ENCODE data around the gene DTNB.
"Not testable (repeated sequence)": the region's sequence is repeated elsewhere in the genome, so short reads cannot be mapped to it uniquely, and the experiment has no call there.

Gene DTNB

GRCh38 chr2:25534455-25534854, 138.9 kb downstream of the DTNB start:
- H3K4me3 ChIP-seq (ENCODE audit: low read depth, low read length): no peak overlapping the region
- no peaks in the 10 kb centered on the region; the same call in none of the 2 replicates for H3K36me3 ChIP-seq
- no peak for TF ChIP-seq CTCF (IDR thresholded peaks at IDR 0.05; ENCODE audit: low read depth, low read length)
- DNase-seq: no peak
- no peak overlapping the region for H3K27ac ChIP-seq
- H3K27me3 ChIP-seq (ENCODE audit: insufficient read depth, low read depth, severe bottlenecking): no peaks in the 10 kb centered on the region
- H3K9me3 ChIP-seq (ENCODE audit: severe bottlenecking): peaks cover 6% of the 10 kb centered on the region

GRCh38 chr2:25533771-25534170, 139.6 kb downstream of the DTNB start:
- H3K36me3 ChIP-seq; H3K4me3 ChIP-seq (ENCODE audit: low read depth, low read length); H3K9me3 ChIP-seq (ENCODE audit: severe bottlenecking); H3K27me3 ChIP-seq (ENCODE audit: insufficient read depth, low read depth, severe bottlenecking); DNase-seq; H3K27ac ChIP-seq: not testable (repeated sequence)

GRCh38 chr2:25532521-25532920, 140.9 kb downstream of the DTNB start:
- TF ChIP-seq CTCF (IDR thresholded peaks at IDR 0.05; ENCODE audit: low read depth, low read length): no peak
- no peaks in the 10 kb centered on the region; the same call in none of the 2 replicates for H3K36me3 ChIP-seq
- no peak overlapping the region for H3K4me3 ChIP-seq (ENCODE audit: low read depth, low read length)
- H3K27ac ChIP-seq: no peak overlapping the region
- DNase-seq: no peak
- no peaks in the 10 kb centered on the region for H3K27me3 ChIP-seq (ENCODE audit: insufficient read depth, low read depth, severe bottlenecking)
- peaks cover 6% of the 10 kb centered on the region for H3K9me3 ChIP-seq (ENCODE audit: severe bottlenecking)

- no peak for TF ChIP-seq CTCF (IDR thresholded peaks at IDR 0.05; ENCODE audit: low read depth, low read length)
- Histone ChIP-seq H3K27ac (no peak overlapping the region), H3K9me3 (ENCODE audit: severe bottlenecking) (no peaks in the 10 kb centered on the region), H3K27me3 (ENCODE audit: insufficient read depth, low read depth, severe bottlenecking) (no peaks in the 10 kb centered on the region), H3K4me3 (ENCODE audit: low read depth, low read length) (no peak overlapping the region), H3K36me3 (no peaks in the 10 kb centered on the region; the same call in none of the 2 replicates)
- no peak for DNase-seq
Observed at GRCh38 chr2:25529034-25529433, 144.3 kb downstream of the DTNB start.

- H3K27me3 ChIP-seq (ENCODE audit: insufficient read depth, low read depth, severe bottlenecking): no peaks in the 10 kb centered on the region
- no peak overlapping the region for H3K4me3 ChIP-seq (ENCODE audit: low read depth, low read length)
- DNase-seq: no peak
- no peak for TF ChIP-seq CTCF (IDR thresholded peaks at IDR 0.05; ENCODE audit: low read depth, low read length)
- H3K27ac ChIP-seq: no peak overlapping the region
- H3K9me3 ChIP-seq (ENCODE audit: severe bottlenecking): no peaks in the 10 kb centered on the region
- H3K36me3 ChIP-seq: no peaks in the 10 kb centered on the region; the same call in none of the 2 replicates
Observed at GRCh38 chr2:25528173-25528572, 145.2 kb downstream of the DTNB start.

- DNase-seq: no peak
- TF ChIP-seq CTCF (IDR thresholded peaks at IDR 0.05; ENCODE audit: low read depth, low read length): no peak
Observed at GRCh38 chr2:25524507-25524906, 148.9 kb downstream of the DTNB start.

More at GRCh38 chr2:25524507-25524906, 148.9 kb downstream of the DTNB start:
- Histone ChIP-seq H3K36me3 (no peaks in the 10 kb centered on the region), H3K4me3 (ENCODE audit: low read depth, low read length) (no peak overlapping the region), H3K27me3 (ENCODE audit: insufficient read depth, low read depth, severe bottlenecking) (no peaks in the 10 kb centered on the region), H3K27ac (no peak overlapping the region), H3K9me3 (ENCODE audit: severe bottlenecking) (no peaks in the 10 kb centered on the region)
